H9 (cell line): ENCODE results near the gene ZNF200. TPM values are rescaled to one million over a fixed set of nuclear protein-coding genes. Genes with fewer than 3 reads are reported as not detected.
"Not testable (repeated sequence)": the region's sequence is repeated elsewhere in the genome, so short reads cannot be mapped to it uniquely, and the experiment has no call there.

Experiments
- DNase-seq: peaks from one replicate; pipeline ENCODE4 v3.0.0-alpha.2; 2017
- H2AFZ ChIP-seq: one replicate; pipeline ENCODE4 v1.6.1; 2013; ENCODE audit warnings: mild to moderate bottlenecking, low read length, control low read depth, moderate library complexity
- H2AK5ac ChIP-seq: 2 replicates; pipeline ENCODE4 v1.6.1; 2013; ENCODE audit warnings: low read length, control low read depth, mixed read lengths; ENCODE audit not compliant: insufficient read length
- H2BK120ac ChIP-seq: one replicate; pipeline ENCODE4 v1.6.1; 2013; ENCODE audit warnings: low read depth, mild to moderate bottlenecking, low read length, control low read depth, inconsistent platforms; ENCODE audit not compliant: poor library complexity, severe bottlenecking
- H2BK12ac ChIP-seq: 2 replicates; pipeline ENCODE4 v1.6.1; 2013; ENCODE audit warnings: low read length, control low read depth, mixed read lengths, low read depth; ENCODE audit not compliant: insufficient read length
- H2BK15ac ChIP-seq: 2 replicates; pipeline ENCODE4 v1.6.1; 2013; ENCODE audit warnings: low read depth, low read length, control low read depth
- H2BK20ac ChIP-seq: one replicate; pipeline ENCODE4 v1.6.1; 2013; ENCODE audit warnings: low read depth, mild to moderate bottlenecking, low read length, control low read depth, inconsistent platforms; ENCODE audit not compliant: poor library complexity, severe bottlenecking
- H2BK5ac ChIP-seq: 2 replicates; pipeline ENCODE4 v1.6.1; 2013; ENCODE audit warnings: low read length, control low read depth, mixed read lengths; ENCODE audit not compliant: insufficient read length
- H3K14ac ChIP-seq: 2 replicates; pipeline ENCODE4 v1.6.1; 2013; ENCODE audit warnings: low read length, control low read depth; ENCODE audit not compliant: insufficient read depth
- H3K18ac ChIP-seq: 2 replicates; pipeline ENCODE4 v1.6.1; 2013; ENCODE audit warnings: low read depth, mild to moderate bottlenecking, mixed read lengths, low read length, control low read depth; ENCODE audit not compliant: insufficient read length
- H3K23ac ChIP-seq: 2 replicates; pipeline ENCODE4 v1.6.1; 2013; ENCODE audit warnings: low read length, control low read depth, mixed read lengths, low read depth; ENCODE audit not compliant: insufficient read length
- H3K23me2 ChIP-seq: 2 replicates; pipeline ENCODE4 v1.6.1; 2013; ENCODE audit warnings: low read depth, mild to moderate bottlenecking, mixed read lengths, low read length, control low read depth; ENCODE audit not compliant: insufficient read length, poor library complexity, severe bottlenecking
- H3K27ac ChIP-seq: 2 replicates; pipeline ENCODE4 v1.5.1; 2013; ENCODE audit warnings: low read length, control low read depth, mixed read lengths, low read depth; ENCODE audit not compliant: insufficient read length
- H3K27me3 ChIP-seq: 2 replicates; pipeline ENCODE4 v1.6.1; 2013; ENCODE audit warnings: low read length, control low read depth, inconsistent platforms; ENCODE audit not compliant: insufficient read depth
- H3K4ac ChIP-seq: 2 replicates; pipeline ENCODE4 v1.6.1; 2013; ENCODE audit warnings: low read depth, mild to moderate bottlenecking, control low read depth, inconsistent platforms, low read length, moderate library complexity
- H3K4me1 ChIP-seq: 2 replicates; pipeline ENCODE4 v1.6.1; 2013; ENCODE audit warnings: low read length, control low read depth, inconsistent platforms; ENCODE audit not compliant: insufficient read depth
- H3K4me2 ChIP-seq: 2 replicates; pipeline ENCODE4 v1.6.1; 2013; ENCODE audit warnings: low read length, control low read depth, mixed read lengths; ENCODE audit not compliant: insufficient read length, insufficient read depth
- H3K56ac ChIP-seq: 2 replicates; pipeline ENCODE4 v1.6.1; 2013; ENCODE audit warnings: low read depth, mild to moderate bottlenecking, mixed read lengths, low read length, control low read depth; ENCODE audit not compliant: insufficient read length
- H3K79me1 ChIP-seq: 2 replicates; pipeline ENCODE4 v1.6.1; 2013; ENCODE audit warnings: low read depth, mild to moderate bottlenecking, moderate library complexity, low read length, control low read depth, inconsistent platforms; ENCODE audit not compliant: insufficient read depth, poor library complexity, severe bottlenecking
- H3K79me2 ChIP-seq: 2 replicates; pipeline ENCODE4 v1.6.1; 2013; ENCODE audit warnings: low read length, control low read depth, inconsistent platforms; ENCODE audit not compliant: insufficient read depth
- H3K9ac ChIP-seq: 2 replicates; pipeline ENCODE4 v1.6.1; 2013; ENCODE audit warnings: low read length, control low read depth, mixed read lengths; ENCODE audit not compliant: insufficient read length; ENCODE audit errors: extremely low read depth
- H3K9me3 ChIP-seq: one replicate; pipeline ENCODE4 v1.6.1; 2013; ENCODE audit warnings: low read depth, low read length, inconsistent platforms; ENCODE audit not compliant: control insufficient read depth
- H3T11ph ChIP-seq: one replicate; pipeline ENCODE4 v1.6.1; 2013; ENCODE audit warnings: mild to moderate bottlenecking, low read length, control low read depth, inconsistent platforms
- H4K20me1 ChIP-seq: one replicate; pipeline ENCODE4 v1.6.1; 2013; ENCODE audit not compliant: control insufficient read depth, insufficient read length, insufficient read depth
- H4K5ac ChIP-seq: 2 replicates; pipeline ENCODE4 v1.6.1; 2013; ENCODE audit warnings: low read depth, mild to moderate bottlenecking, mixed read lengths, low read length, control low read depth; ENCODE audit not compliant: insufficient read length
- H4K8ac ChIP-seq: replicated peaks from 2 replicates; pipeline ENCODE4 v1.6.1; 2013; ENCODE audit warnings: low read length, control low read depth, mixed read lengths, low read depth; ENCODE audit not compliant: insufficient read length
- H4K91ac ChIP-seq: 2 replicates; pipeline ENCODE4 v1.6.1; 2013; ENCODE audit warnings: low read depth, mild to moderate bottlenecking, moderate library complexity, mixed read lengths, low read length, control low read depth; ENCODE audit not compliant: insufficient read length
- H3K27ac Mint-ChIP-seq, 3 experiments: 2 replicates in 2 of 3; 3 replicates in 1 of 3; pipeline ENCODE4 v1.8.0; 2020 to 2021; ENCODE audit warnings: mixed read lengths in 3 of 3, mild to moderate bottlenecking in 1 of 3, moderate library complexity in 1 of 3
- H3K27me3 Mint-ChIP-seq: 2 replicates; pipeline ENCODE4 v1.8.0; 2021; ENCODE audit warnings: low read depth, mild to moderate bottlenecking, moderate library complexity, mixed read lengths
- H3K36me3 Mint-ChIP-seq, 3 experiments: 2 replicates in 2 of 3; 3 replicates in 1 of 3; pipeline ENCODE4 v1.8.0; 2020 to 2021; ENCODE audit warnings: low read depth in 3 of 3, mixed read lengths in 3 of 3; ENCODE audit not compliant: insufficient read depth in 1 of 3
- H3K4me1 Mint-ChIP-seq, 2 experiments: 2 replicates each; pipeline ENCODE4 v1.8.0; 2020; ENCODE audit warnings: mixed read lengths in 2 of 2
- H3K4me3 Mint-ChIP-seq, 2 experiments: 2 replicates in 1 of 2; 3 replicates in 1 of 2; pipeline ENCODE4 v1.8.0; 2020 to 2021; ENCODE audit warnings: mild to moderate bottlenecking in 2 of 2, mixed read lengths in 2 of 2, moderate library complexity in 1 of 2
- H3K9me3 Mint-ChIP-seq, 2 experiments: 2 replicates in 1 of 2; 3 replicates in 1 of 2; pipeline ENCODE4 v1.8.0; 2020; ENCODE audit warnings: mild to moderate bottlenecking in 2 of 2, mixed read lengths in 2 of 2, moderate library complexity in 1 of 2
- WGBS: extraction: QIAGEN DNeasy Blood & Tissue Kit; methylation state at CpG from one replicate; pipeline ENCODE4 v1.1.7; 2013; ENCODE audit warnings: missing lambda C conversion rate, low lambda C conversion rate, mixed read lengths; ENCODE audit not compliant: insufficient read length; ENCODE audit errors: extremely low coverage; 5-methylcytosine and 5-hydroxymethylcytosine counted together
- total RNA-seq: library from RNA; stranded (reverse); gene quantifications from 2 replicates; pipeline ENCODE4 v1.2.1, GENCODE V29; 2021
- TF ChIP-seq, protein P1 (sequence below): fragments of 200-600 bp; sonication (generic); conservative IDR thresholded peaks from 3 replicates; pipeline ENCODE4 v1.8.0; 2021; ENCODE audit warnings: antibody characterized with exemption, mild to moderate bottlenecking

Gene ZNF200
- total RNA-seq, 1 experiment from 2014 or later = 14.9 TPM

DNA sequence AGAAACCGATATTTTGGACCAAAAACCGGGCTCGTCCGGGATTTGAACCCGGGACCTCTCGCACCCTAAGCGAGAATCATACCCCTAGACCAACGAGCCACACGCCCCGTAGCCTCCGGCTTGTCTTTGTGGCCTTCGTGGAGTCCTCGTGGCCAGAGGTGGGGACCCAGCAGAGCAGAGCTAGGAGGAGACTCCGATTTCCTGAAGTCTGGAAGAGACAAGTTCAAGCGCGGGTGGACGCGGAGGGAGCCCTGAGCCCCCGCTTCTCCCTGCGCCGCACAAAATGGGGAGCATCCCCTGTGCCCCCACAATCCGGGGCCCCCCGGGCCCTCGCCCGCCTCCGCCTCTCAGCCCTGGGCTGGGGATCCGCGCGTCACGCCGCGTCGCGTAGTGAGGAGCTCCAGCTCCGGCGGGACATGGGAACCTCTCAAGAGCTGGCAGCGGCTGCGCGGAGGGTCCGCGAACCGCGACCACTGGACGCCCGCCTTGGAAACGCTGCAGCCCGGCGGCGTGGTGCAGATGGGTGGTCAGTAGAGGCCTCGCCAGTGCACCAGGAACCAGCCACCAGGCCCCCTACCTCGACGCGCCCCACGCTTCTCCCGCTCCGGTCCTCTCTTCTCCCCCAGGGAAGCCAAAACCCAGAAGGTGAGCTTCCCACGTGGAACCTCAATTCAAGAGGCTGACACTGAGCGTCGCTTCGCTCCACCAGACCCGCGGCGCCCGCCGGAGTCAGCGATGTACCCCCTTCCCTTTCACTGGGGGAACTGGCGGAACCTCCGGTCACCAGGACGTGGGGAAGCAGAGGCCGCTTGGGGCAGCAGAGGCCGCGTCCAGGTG lies 52.1 kb downstream of the ZNF200 start:
- peak; percentile 84 for DNase-seq
- Mint-ChIP-seq H3K27ac (peak overlapping the region in 1 of 3 experiments; percentile 33; a peak in 1 of 7 replicates), H3K4me1 (peaks cover 21 to 25% of the 10 kb centered on the region in 2 experiments), H3K36me3 (peaks cover 0 to 2% (median 0%) of the 10 kb centered on the region in 3 experiments; a peak in 2 of 7 replicates), H3K9me3 (peaks cover 6 to 7% of the 10 kb centered on the region in 2 experiments; a peak in 4 of 5 replicates), H3K4me3 (peak overlapping the region; percentile 87 to 97), H3K27me3 (peaks cover 72% of the 10 kb centered on the region)
- H3K9me3 ChIP-seq = no peaks in the 10 kb centered on the region
- H2BK15ac ChIP-seq = no peak overlapping the region
- H2AFZ ChIP-seq = no peak overlapping the region
- H2AK5ac ChIP-seq = no peak overlapping the region
- H4K8ac ChIP-seq = no peak overlapping the region
- no peaks in the 10 kb centered on the region for H4K20me1 ChIP-seq
- H3K18ac ChIP-seq = no peak overlapping the region
- peak overlapping the region; percentile 61 for H3K4me2 ChIP-seq
- no peak overlapping the region for H2BK20ac ChIP-seq
- no peaks in the 10 kb centered on the region for H3K79me1 ChIP-seq
- H2BK5ac ChIP-seq = no peak overlapping the region
- H3K27me3 ChIP-seq = no peaks in the 10 kb centered on the region; the same call in 1 of the 2 replicates
- H3K27ac ChIP-seq = no peak overlapping the region
- H3K79me2 ChIP-seq = no peaks in the 10 kb centered on the region
- H3K14ac ChIP-seq = no peak overlapping the region
- no peak overlapping the region for H4K5ac ChIP-seq
- H3T11ph ChIP-seq = no peak overlapping the region
- H3K23ac ChIP-seq = no peak overlapping the region
- peaks cover 20% of the 10 kb centered on the region for H3K23me2 ChIP-seq
- H3K4ac ChIP-seq = no peak overlapping the region
- H2BK12ac ChIP-seq = no peak overlapping the region
- no peak overlapping the region for H3K56ac ChIP-seq
- no peak overlapping the region for H3K9ac ChIP-seq
- H3K4me1 ChIP-seq = no peaks in the 10 kb centered on the region
- TF ChIP-seq, protein P1, sequence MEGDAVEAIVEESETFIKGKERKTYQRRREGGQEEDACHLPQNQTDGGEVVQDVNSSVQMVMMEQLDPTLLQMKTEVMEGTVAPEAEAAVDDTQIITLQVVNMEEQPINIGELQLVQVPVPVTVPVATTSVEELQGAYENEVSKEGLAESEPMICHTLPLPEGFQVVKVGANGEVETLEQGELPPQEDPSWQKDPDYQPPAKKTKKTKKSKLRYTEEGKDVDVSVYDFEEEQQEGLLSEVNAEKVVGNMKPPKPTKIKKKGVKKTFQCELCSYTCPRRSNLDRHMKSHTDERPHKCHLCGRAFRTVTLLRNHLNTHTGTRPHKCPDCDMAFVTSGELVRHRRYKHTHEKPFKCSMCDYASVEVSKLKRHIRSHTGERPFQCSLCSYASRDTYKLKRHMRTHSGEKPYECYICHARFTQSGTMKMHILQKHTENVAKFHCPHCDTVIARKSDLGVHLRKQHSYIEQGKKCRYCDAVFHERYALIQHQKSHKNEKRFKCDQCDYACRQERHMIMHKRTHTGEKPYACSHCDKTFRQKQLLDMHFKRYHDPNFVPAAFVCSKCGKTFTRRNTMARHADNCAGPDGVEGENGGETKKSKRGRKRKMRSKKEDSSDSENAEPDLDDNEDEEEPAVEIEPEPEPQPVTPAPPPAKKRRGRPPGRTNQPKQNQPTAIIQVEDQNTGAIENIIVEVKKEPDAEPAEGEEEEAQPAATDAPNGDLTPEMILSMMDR = peak; percentile 47
- no peak overlapping the region for H2BK120ac ChIP-seq
- no CpG with 5 or more reads among the region's 72 CpGs for WGBS
- no peak overlapping the region for H4K91ac ChIP-seq

DNA sequence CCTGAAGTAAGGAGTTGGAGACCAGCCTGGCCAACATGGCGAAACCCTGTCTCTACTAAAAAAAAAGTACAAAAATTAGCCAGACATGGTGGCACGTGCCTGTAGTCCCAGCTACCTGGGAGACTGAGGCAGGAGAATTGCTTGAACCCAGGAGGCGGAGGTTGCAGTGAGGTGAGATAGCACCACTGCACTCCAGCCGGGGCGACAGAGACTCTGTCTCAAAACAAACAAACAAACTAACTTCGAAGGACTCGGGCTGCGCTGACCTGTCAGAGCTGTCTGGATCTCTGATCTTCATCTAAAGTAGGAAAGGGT lies 52.7 kb downstream of the ZNF200 start:
- H3K23ac ChIP-seq, H4K8ac ChIP-seq, H3K4me1 ChIP-seq, DNase-seq, H3K9me3 Mint-ChIP-seq, H4K91ac ChIP-seq, H4K20me1 ChIP-seq, H3K79me1 ChIP-seq, H3K9me3 ChIP-seq, H3K4ac ChIP-seq, H2AK5ac ChIP-seq, H3K18ac ChIP-seq, H4K5ac ChIP-seq, H3K27ac ChIP-seq, H2BK20ac ChIP-seq, H2BK120ac ChIP-seq, H3K79me2 ChIP-seq, H2BK12ac ChIP-seq, H3K9ac ChIP-seq, H3K27me3 ChIP-seq, H2AFZ ChIP-seq, H3K56ac ChIP-seq, H3K36me3 Mint-ChIP-seq, H2BK5ac ChIP-seq, H3T11ph ChIP-seq, H2BK15ac ChIP-seq, H3K14ac ChIP-seq: not testable (repeated sequence)
- Histone ChIP-seq H3K4me2 (peak overlapping the region; percentile 61), H3K23me2 (peaks cover 20% of the 10 kb centered on the region)
- no CpG with 5 or more reads among the region's 8 CpGs for WGBS
- Mint-ChIP-seq H3K4me1 (peaks cover 16 to 21% of the 10 kb centered on the region in 2 experiments), H3K27ac (0 out of 7 replicates have a peak overlapping the region, but pooled peaks of 1 of the 3 experiments have one; percentile 33), H3K27me3 (peaks cover 73% of the 10 kb centered on the region), H3K4me3 (peak overlapping the region; percentile 87 to 97)
